ENCODE results near the gene SLPI. TPM values are rescaled to one million over a fixed set of nuclear protein-coding genes. Genes with fewer than 3 reads are reported as not detected.

The SLPI gene
- total and polyA plus RNA-seq, 2 donors (not counting 3 experiments of a cell fraction or from before 2014, with no cell fraction given) = not detected

DNA sequence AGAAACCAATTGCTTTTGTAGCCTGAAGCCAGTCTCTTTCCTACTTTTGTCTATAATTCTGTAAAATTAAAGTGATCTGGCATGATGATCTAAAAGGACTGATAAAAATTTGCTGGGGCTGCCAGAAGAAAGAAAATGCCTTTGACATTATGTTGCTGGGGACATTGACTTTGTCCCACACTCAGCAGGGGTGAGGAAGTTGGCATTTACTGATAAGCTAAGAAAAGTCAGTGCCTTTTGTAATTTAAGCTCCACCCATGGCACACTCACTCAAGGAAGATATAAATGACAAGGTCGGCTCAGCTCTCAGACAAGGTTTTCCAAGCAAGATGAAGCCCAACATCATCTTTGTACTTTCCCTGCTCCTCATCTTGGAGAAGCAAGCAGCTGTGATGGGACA, 47.6 kb downstream of the SLPI start, which contains the start of gene SEMG1:
Gene SEMG1 (plus strand): TSS at position 309 of the 400 bp plus-strand sequence. CDS start 21 bp downstream, at position 330.
- Histone ChIP-seq H3K27ac (ENCODE audit: insufficient read depth, low read depth, low read length) (no peak within 1 kb of the TSS), H4K20me1 (replicated peaks; ENCODE audit: control insufficient read depth, extremely low read depth, insufficient read depth, low read length) (no peaks in the 10 kb centered on the region), H3K4me3 (replicated peaks in 1 of 3; ENCODE audit: insufficient read depth in 1 of 3, low read depth in 1 of 3, low read length in 3 of 3) (no peak within 1 kb of the TSS), H3K9ac (replicated peaks; ENCODE audit: extremely low read depth, insufficient read depth, low read length) (no peak within 1 kb of the TSS), H2AFZ (ENCODE audit: low read depth, low read length) (no peak within 1 kb of the TSS), H3K4me1 (ENCODE audit: control insufficient read depth, extremely low read depth, insufficient read depth, low read length) (no peaks in the 10 kb centered on the region), H3K27me3 (ENCODE audit: control insufficient read depth in 2 of 2, insufficient read depth in 2 of 2, low read length in 2 of 2) (peaks cover 0 to 2% of the 10 kb centered on the region in 2 experiments), H3K79me2 (ENCODE audit: control insufficient read depth, insufficient read depth, low read length) (no peaks in the 10 kb centered on the region), H3K4me2 (ENCODE audit: insufficient read depth, low read length) (no peak within 1 kb of the TSS), H3K9me3 (replicated peaks; ENCODE audit: control insufficient read depth, insufficient read depth, low read length) (no peaks in the 10 kb centered on the region), H3K36me3 (ENCODE audit: control insufficient read depth in 2 of 2, extremely low read depth in 1 of 2, insufficient read depth in 2 of 2, low read length in 2 of 2) (no peaks in the 10 kb centered on the region), H3K9me1 (replicated peaks; ENCODE audit: control insufficient read depth, extremely low read depth, insufficient read depth, low read length) (no peaks in the 10 kb centered on the region)
- ChIA-PET POLR2A (no interaction called here), CTCF (no interaction called here)
- FAIRE-seq (no peak), DNase-seq (ENCODE audit: low read depth, low spot score) (no peak)
- dilution Hi-C loops (cut with MboI; ENCODE audit: extremely low pct_ligation_motif_present, low sequenced_read_pairs) (no loop called here), intact Hi-C loops (cut with micrococcal nuclease) (no loop called here)
- TF ChIP-seq POLR2A (IDR thresholded peaks at IDR 0.05; ENCODE audit: low read depth, low read length) (no peak), FOS (IDR thresholded peaks at IDR 0.05; ENCODE audit: borderline replicate concordance, insufficient read depth, low read length) (no peak), MYC (IDR thresholded peaks at IDR 0.05; ENCODE audit: low read depth, low read length) (no peak), JUN (IDR thresholded peaks at IDR 0.05; ENCODE audit: borderline replicate concordance, insufficient read depth, insufficient read length, low read depth) (no peak), EZH2 (IDR thresholded peaks at IDR 0.05; ENCODE audit: borderline replicate concordance, low read depth, low read length, severe bottlenecking) (no peak), GATA2 (IDR thresholded peaks at IDR 0.05; ENCODE audit: insufficient read depth, insufficient read length, low read depth, low read length) (no peak), POLR2AphosphoS5 (IDR thresholded peaks at IDR 0.05; ENCODE audit: insufficient read depth, low read depth, low read length) (no peak)
- TF ChIP-seq, protein P1, sequence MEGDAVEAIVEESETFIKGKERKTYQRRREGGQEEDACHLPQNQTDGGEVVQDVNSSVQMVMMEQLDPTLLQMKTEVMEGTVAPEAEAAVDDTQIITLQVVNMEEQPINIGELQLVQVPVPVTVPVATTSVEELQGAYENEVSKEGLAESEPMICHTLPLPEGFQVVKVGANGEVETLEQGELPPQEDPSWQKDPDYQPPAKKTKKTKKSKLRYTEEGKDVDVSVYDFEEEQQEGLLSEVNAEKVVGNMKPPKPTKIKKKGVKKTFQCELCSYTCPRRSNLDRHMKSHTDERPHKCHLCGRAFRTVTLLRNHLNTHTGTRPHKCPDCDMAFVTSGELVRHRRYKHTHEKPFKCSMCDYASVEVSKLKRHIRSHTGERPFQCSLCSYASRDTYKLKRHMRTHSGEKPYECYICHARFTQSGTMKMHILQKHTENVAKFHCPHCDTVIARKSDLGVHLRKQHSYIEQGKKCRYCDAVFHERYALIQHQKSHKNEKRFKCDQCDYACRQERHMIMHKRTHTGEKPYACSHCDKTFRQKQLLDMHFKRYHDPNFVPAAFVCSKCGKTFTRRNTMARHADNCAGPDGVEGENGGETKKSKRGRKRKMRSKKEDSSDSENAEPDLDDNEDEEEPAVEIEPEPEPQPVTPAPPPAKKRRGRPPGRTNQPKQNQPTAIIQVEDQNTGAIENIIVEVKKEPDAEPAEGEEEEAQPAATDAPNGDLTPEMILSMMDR (IDR thresholded peaks at IDR 0.05; ENCODE audit: extremely low read depth in 1 of 2, insufficient read depth in 1 of 2, low read depth in 1 of 2, low read length in 2 of 2) = no peak
- TF ChIP-seq, protein P2, sequence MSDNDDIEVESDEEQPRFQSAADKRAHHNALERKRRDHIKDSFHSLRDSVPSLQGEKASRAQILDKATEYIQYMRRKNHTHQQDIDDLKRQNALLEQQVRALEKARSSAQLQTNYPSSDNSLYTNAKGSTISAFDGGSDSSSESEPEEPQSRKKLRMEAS (IDR thresholded peaks at IDR 0.05; ENCODE audit: insufficient read depth, insufficient read length) = no peak
- no TSS peak for BruUV-seq (replicated peaks)

Other genes starting within 250 kb of the SLPI start
- 0.23 and 0.29 TPM in 2 replicates for gene KCNS1, start 153.4 kb downstream of the SLPI start, total RNA-seq
- 0.14 and 0.29 TPM in 2 replicates for gene KCNS1, start 153.4 kb downstream of the SLPI start, polyA plus RNA-seq
- gene WFDC5, start 139.4 kb downstream of the SLPI start, total RNA-seq = not detected in 2 replicates
- not detected in 2 replicates for gene WFDC5, start 139.4 kb downstream of the SLPI start, polyA plus RNA-seq
- not detected in 2 replicates for gene WFDC12, start 130.1 kb downstream of the SLPI start, total RNA-seq
- not detected in 2 replicates for gene WFDC12, start 130.1 kb downstream of the SLPI start, polyA plus RNA-seq
- gene PI3, start 79.7 kb downstream of the SLPI start, total RNA-seq = not detected in 2 replicates
- gene PI3, start 79.7 kb downstream of the SLPI start, polyA plus RNA-seq = not detected in 2 replicates
- gene SEMG1, start 47.5 kb downstream of the SLPI start, total RNA-seq = not detected in 2 replicates
- not detected in 2 replicates for gene SEMG1, start 47.5 kb downstream of the SLPI start, polyA plus RNA-seq
- gene SEMG2, start 33.2 kb downstream of the SLPI start, total RNA-seq = not detected in 2 replicates
- gene SEMG2, start 33.2 kb downstream of the SLPI start, polyA plus RNA-seq = not detected in 2 replicates
- gene RBPJL, start 52.3 kb upstream of the SLPI start, total RNA-seq = not detected in 2 replicates
- not detected in 2 replicates for gene RBPJL, start 52.3 kb upstream of the SLPI start, polyA plus RNA-seq
- gene MATN4, start 53.7 kb upstream of the SLPI start, total RNA-seq = 0.14 TPM in 1 of 2 replicates, not detected in the other
- 0.10 and 0.11 TPM in 2 replicates for gene MATN4, start 53.7 kb upstream of the SLPI start, polyA plus RNA-seq
- gene SDC4, start 93.9 kb upstream of the SLPI start, total RNA-seq = 28.7 and 32.0 TPM in 2 replicates
- 23.1 and 26.3 TPM in 2 replicates for gene SDC4, start 93.9 kb upstream of the SLPI start, polyA plus RNA-seq
- gene SYS1, start 108.6 kb upstream of the SLPI start, total RNA-seq = 22.3 and 27.4 TPM in 2 replicates
- gene SYS1, start 108.6 kb upstream of the SLPI start, polyA plus RNA-seq = 79.6 and 91.8 TPM in 2 replicates
- not detected in 2 replicates for gene TP53TG5, start 123.8 kb upstream of the SLPI start, total RNA-seq
- not detected in 2 replicates for gene TP53TG5, start 123.8 kb upstream of the SLPI start, polyA plus RNA-seq
- gene DBNDD2, start 153.7 kb upstream of the SLPI start, total RNA-seq = 15.6 and 16.3 TPM in 2 replicates
- 27.9 and 28.7 TPM in 2 replicates for gene DBNDD2, start 153.7 kb upstream of the SLPI start, polyA plus RNA-seq
- 92.7 and 96.8 TPM in 2 replicates for gene PIGT, start 161.6 kb upstream of the SLPI start, total RNA-seq
- gene PIGT, start 161.6 kb upstream of the SLPI start, polyA plus RNA-seq = 143 and 162 TPM in 2 replicates
- not detected in 2 replicates for gene WFDC2, start 215.2 kb upstream of the SLPI start, total RNA-seq
- 0.22 TPM in 1 of 2 replicates, not detected in the other for gene WFDC2, start 215.2 kb upstream of the SLPI start, polyA plus RNA-seq

All from endothelial cell of umbilical vein (primary cell).